Gastrocnemius medialis (tissue), 4 donors: ENCODE results near the gene SLC16A3. TPM values are rescaled to one million over a fixed set of nuclear protein-coding genes. Genes with fewer than 3 reads are reported as not detected.

Experiments used
- ATAC-seq, 2 donors: fragments of 150-250 bp; one replicate each; pipeline ENCODE4 v1.9.1; 2016
- DNase-seq, 2 donors: peaks; one replicate each; pipeline ENCODE4 v3.0.0-alpha.2; 2019
- H3K27ac ChIP-seq, 4 donors: fragments of 200-600 bp; sonication (generic); 1 replicate in 1 of 4; 2 replicates in 3 of 4; pipeline ENCODE4 v1.5.1; 2016 to 2018; ENCODE audit warnings: mild to moderate bottlenecking in 2 of 4, moderate library complexity in 1 of 4
- H3K27me3 ChIP-seq, 3 donors: fragments of 200-600 bp; sonication (generic) in 2 of 3; 1 replicate in 1 of 3; 2 replicates in 2 of 3; pipeline versions ENCODE4 v1.5.1 to v1.6.0; 2016 to 2019; ENCODE audit warnings: mild to moderate bottlenecking in 1 of 3, moderate library complexity in 1 of 3
- H3K36me3 ChIP-seq, 2 donors: fragments of 200-600 bp; sonication (generic) in 1 of 2; one replicate each; pipeline ENCODE4 v1.5.1; 2017 to 2018
- H3K4me1 ChIP-seq, 2 donors: fragments of 200-600 bp; sonication (generic) in 1 of 2; one replicate each; pipeline ENCODE4 v1.5.1; 2016 to 2017; ENCODE audit warnings: mild to moderate bottlenecking in 2 of 2
- H3K4me3 ChIP-seq, 4 donors: fragments of 200-600 bp; sonication (generic) in 3 of 4; 1 replicate in 1 of 4; 2 replicates in 3 of 4; pipeline ENCODE4 v1.5.1; 2016 to 2019; ENCODE audit warnings: mild to moderate bottlenecking in 2 of 4
- H3K9me3 ChIP-seq, 3 donors: fragments of 200-600 bp; sonication (generic) in 2 of 3; 1 replicate in 1 of 3; 2 replicates in 2 of 3; pipeline ENCODE4 v1.5.1; 2016 to 2019
- CTCF ChIP-seq, 5 experiments: fragments of 450-650 bp in 3 of 5; fragments of 200-600 bp in 2 of 5; sonication (generic) in 2 of 5; IDR thresholded peaks in 4 of 5; conservative IDR thresholded peaks in 1 of 5; 1 replicate in 4 of 5; 2 replicates in 1 of 5; pipeline ENCODE4 v1.5.1; 2016 to 2019; ENCODE audit warnings: antibody characterized with exemption in 5 of 5, mild to moderate bottlenecking in 3 of 5, moderate library complexity in 3 of 5
- POLR2A ChIP-seq, 2 donors: fragments of 450-650 bp; IDR thresholded peaks; one replicate each; pipeline ENCODE4 v1.6.1; 2017; ENCODE audit warnings: antibody characterized with exemption in 2 of 2, mild to moderate bottlenecking in 2 of 2, moderate library complexity in 2 of 2
- in situ Hi-C, 4 donors: fragments of 200-750 bp; cut with MboI; loops; one replicate each; pipeline versions ENCODE4 v1.15.0 to v1.8.0; 2017; ENCODE audit warnings: low sequenced_read_pairs in 4 of 4
- intact Hi-C: fragments of 100-400 bp; cut with DNase I; formaldehyde crosslinking; loops from one replicate; pipeline ENCODE4 v1.15.1; 2023; ENCODE audit warnings: low total_unique reads
- total RNA-seq, 4 donors: library from RNA; depleted of rRNA; stranded (reverse); fragments of >200 nt; gene quantifications; one replicate each; pipeline versions ENCODE4 v1.1.0 to v1.2.3, GENCODE V29; 2016

The SLC16A3 gene
- total RNA-seq, 4 donors from 2014 or later, result 46.0 to 173 (median 126) TPM

- intact Hi-C loops, result loop anchor here (10.0 kb wide), 1 partner anchor 1895 kb away; no protein-coding TSS in a partner anchor
- Histone ChIP-seq H3K27me3 (no peaks in the 10 kb centered on the region), H3K27ac (no peak overlapping the region), H3K4me3 (no peak overlapping the region), H3K4me1 (no peaks in the 10 kb centered on the region), H3K36me3 (peaks cover 0 to 26% of the 10 kb centered on the region in 2 donors), H3K9me3 (no peaks in the 10 kb centered on the region)
- in situ Hi-C loops, result no loop called here
- DNase-seq (no peak), ATAC-seq (no peak)
- TF ChIP-seq CTCF (IDR thresholded peaks at IDR 0.05 in 4 of 5, conservative IDR thresholded peaks at IDR 0.05 in 1 of 5), result no peak
- TF ChIP-seq POLR2A (IDR thresholded peaks at IDR 0.05), result no peak
Observed at GRCh38 chr17:82199496-82199895, 29.3 kb upstream of the SLC16A3 start.

- Histone ChIP-seq H3K4me1 (no peaks in the 10 kb centered on the region), H3K4me3 (no peak overlapping the region), H3K27me3 (no peaks in the 10 kb centered on the region), H3K36me3 (peaks cover 0 to 21% of the 10 kb centered on the region in 2 donors), H3K9me3 (no peaks in the 10 kb centered on the region), H3K27ac (no peak overlapping the region)
- intact Hi-C loops, result loop anchor here (10.0 kb wide), 1 partner anchor 215 kb away; the partner anchor contains the start of genes HEXD and OGFOD3
- TF ChIP-seq CTCF (IDR thresholded peaks at IDR 0.05 in 4 of 5, conservative IDR thresholded peaks at IDR 0.05 in 1 of 5) (no peak), POLR2A (IDR thresholded peaks at IDR 0.05) (no peak)
- no peak for ATAC-seq
- in situ Hi-C loops, result loop anchor here in 3 of 4 donors (10.0 kb wide), 1 partner anchor 125 kb away; no protein-coding TSS in a partner anchor
- DNase-seq, result no peak
Observed at GRCh38 chr17:82200135-82200534, 28.7 kb upstream of the SLC16A3 start.

- TF ChIP-seq POLR2A (IDR thresholded peaks at IDR 0.05), result no peak
- TF ChIP-seq CTCF (IDR thresholded peaks at IDR 0.05 in 4 of 5, conservative IDR thresholded peaks at IDR 0.05 in 1 of 5), result no peak
- peaks cover 2 to 5% of the 10 kb centered on the region in 2 donors for H3K4me1 ChIP-seq
- H3K27me3 ChIP-seq, result no peaks in the 10 kb centered on the region
- no peak overlapping the region for H3K27ac ChIP-seq
- ATAC-seq, result no peak
- peaks cover 0 to 18% of the 10 kb centered on the region in 2 donors for H3K36me3 ChIP-seq
- no peaks in the 10 kb centered on the region for H3K9me3 ChIP-seq
- in situ Hi-C loops, result loop anchor here in 3 of 4 donors (10.0 kb wide), 1 partner anchor 124 kb away; no protein-coding TSS in a partner anchor
- intact Hi-C loops, result loop anchor here (10.0 kb wide), 1 partner anchor 214 kb away; the partner anchor contains the start of genes HEXD and OGFOD3
- no peak for DNase-seq
- H3K4me3 ChIP-seq, result no peak overlapping the region
Observed at GRCh38 chr17:82200743-82201497, 27.9 kb upstream of the SLC16A3 start.

GRCh38 chr17:82201498-82201910 lies 27.3 kb upstream of the SLC16A3 start:
- peaks cover 0 to 12% of the 10 kb centered on the region in 2 donors for H3K36me3 ChIP-seq
- TF ChIP-seq POLR2A (IDR thresholded peaks at IDR 0.05), result no peak
- no peak for TF ChIP-seq CTCF (IDR thresholded peaks at IDR 0.05 in 4 of 5, conservative IDR thresholded peaks at IDR 0.05 in 1 of 5)
- DNase-seq (no peak), ATAC-seq (no peak)
- H3K27ac ChIP-seq, result no peak overlapping the region
- intact Hi-C loops (loop anchor here (10.0 kb wide), 1 partner anchor 213 kb away; the partner anchor contains the start of genes HEXD and OGFOD3), in situ Hi-C loops (loop anchor here in 3 of 4 donors (10.0 kb wide), 1 partner anchor 123 kb away; no protein-coding TSS in a partner anchor)
- no peaks in the 10 kb centered on the region for H3K27me3 ChIP-seq
- no peaks in the 10 kb centered on the region for H3K9me3 ChIP-seq
- no peak overlapping the region for H3K4me3 ChIP-seq
- H3K4me1 ChIP-seq, result peaks cover 5 to 6% of the 10 kb centered on the region in 2 donors
